H9 (cell line): Measurements from ENCODE around the gene PODXL2. TPM values are rescaled to one million over a fixed set of nuclear protein-coding genes. Genes with fewer than 3 reads are reported as not detected.
A peak's percentile ranks its signal among the peaks of the same experiment; 100 is the strongest.

Experiments
- DNase-seq: peaks from one replicate; pipeline ENCODE4 v3.0.0-alpha.2; 2017
- H2AFZ ChIP-seq: one replicate; pipeline ENCODE4 v1.6.1; 2013; ENCODE audit warnings: mild to moderate bottlenecking, low read length, control low read depth, moderate library complexity
- H2AK5ac ChIP-seq: 2 replicates; pipeline ENCODE4 v1.6.1; 2013; ENCODE audit warnings: low read length, control low read depth, mixed read lengths; ENCODE audit not compliant: insufficient read length
- H2BK120ac ChIP-seq: one replicate; pipeline ENCODE4 v1.6.1; 2013; ENCODE audit warnings: low read depth, mild to moderate bottlenecking, low read length, control low read depth, inconsistent platforms; ENCODE audit not compliant: poor library complexity, severe bottlenecking
- H2BK12ac ChIP-seq: 2 replicates; pipeline ENCODE4 v1.6.1; 2013; ENCODE audit warnings: low read length, control low read depth, mixed read lengths, low read depth; ENCODE audit not compliant: insufficient read length
- H2BK15ac ChIP-seq: 2 replicates; pipeline ENCODE4 v1.6.1; 2013; ENCODE audit warnings: low read depth, low read length, control low read depth
- H2BK20ac ChIP-seq: one replicate; pipeline ENCODE4 v1.6.1; 2013; ENCODE audit warnings: low read depth, mild to moderate bottlenecking, low read length, control low read depth, inconsistent platforms; ENCODE audit not compliant: poor library complexity, severe bottlenecking
- H2BK5ac ChIP-seq: 2 replicates; pipeline ENCODE4 v1.6.1; 2013; ENCODE audit warnings: low read length, control low read depth, mixed read lengths; ENCODE audit not compliant: insufficient read length
- H3K14ac ChIP-seq: 2 replicates; pipeline ENCODE4 v1.6.1; 2013; ENCODE audit warnings: low read length, control low read depth; ENCODE audit not compliant: insufficient read depth
- H3K18ac ChIP-seq: 2 replicates; pipeline ENCODE4 v1.6.1; 2013; ENCODE audit warnings: low read depth, mild to moderate bottlenecking, mixed read lengths, low read length, control low read depth; ENCODE audit not compliant: insufficient read length
- H3K23ac ChIP-seq: 2 replicates; pipeline ENCODE4 v1.6.1; 2013; ENCODE audit warnings: low read length, control low read depth, mixed read lengths, low read depth; ENCODE audit not compliant: insufficient read length
- H3K23me2 ChIP-seq: 2 replicates; pipeline ENCODE4 v1.6.1; 2013; ENCODE audit warnings: low read depth, mild to moderate bottlenecking, mixed read lengths, low read length, control low read depth; ENCODE audit not compliant: insufficient read length, poor library complexity, severe bottlenecking
- H3K27ac ChIP-seq: 2 replicates; pipeline ENCODE4 v1.5.1; 2013; ENCODE audit warnings: low read length, control low read depth, mixed read lengths, low read depth; ENCODE audit not compliant: insufficient read length
- H3K27me3 ChIP-seq: 2 replicates; pipeline ENCODE4 v1.6.1; 2013; ENCODE audit warnings: low read length, control low read depth, inconsistent platforms; ENCODE audit not compliant: insufficient read depth
- H3K4ac ChIP-seq: 2 replicates; pipeline ENCODE4 v1.6.1; 2013; ENCODE audit warnings: low read depth, mild to moderate bottlenecking, control low read depth, inconsistent platforms, low read length, moderate library complexity
- H3K4me1 ChIP-seq: 2 replicates; pipeline ENCODE4 v1.6.1; 2013; ENCODE audit warnings: low read length, control low read depth, inconsistent platforms; ENCODE audit not compliant: insufficient read depth
- H3K4me2 ChIP-seq: 2 replicates; pipeline ENCODE4 v1.6.1; 2013; ENCODE audit warnings: low read length, control low read depth, mixed read lengths; ENCODE audit not compliant: insufficient read length, insufficient read depth
- H3K56ac ChIP-seq: 2 replicates; pipeline ENCODE4 v1.6.1; 2013; ENCODE audit warnings: low read depth, mild to moderate bottlenecking, mixed read lengths, low read length, control low read depth; ENCODE audit not compliant: insufficient read length
- H3K79me1 ChIP-seq: 2 replicates; pipeline ENCODE4 v1.6.1; 2013; ENCODE audit warnings: low read depth, mild to moderate bottlenecking, moderate library complexity, low read length, control low read depth, inconsistent platforms; ENCODE audit not compliant: insufficient read depth, poor library complexity, severe bottlenecking
- H3K79me2 ChIP-seq: 2 replicates; pipeline ENCODE4 v1.6.1; 2013; ENCODE audit warnings: low read length, control low read depth, inconsistent platforms; ENCODE audit not compliant: insufficient read depth
- H3K9ac ChIP-seq: 2 replicates; pipeline ENCODE4 v1.6.1; 2013; ENCODE audit warnings: low read length, control low read depth, mixed read lengths; ENCODE audit not compliant: insufficient read length; ENCODE audit errors: extremely low read depth
- H3K9me3 ChIP-seq: one replicate; pipeline ENCODE4 v1.6.1; 2013; ENCODE audit warnings: low read depth, low read length, inconsistent platforms; ENCODE audit not compliant: control insufficient read depth
- H3T11ph ChIP-seq: one replicate; pipeline ENCODE4 v1.6.1; 2013; ENCODE audit warnings: mild to moderate bottlenecking, low read length, control low read depth, inconsistent platforms
- H4K20me1 ChIP-seq: one replicate; pipeline ENCODE4 v1.6.1; 2013; ENCODE audit not compliant: control insufficient read depth, insufficient read length, insufficient read depth
- H4K5ac ChIP-seq: 2 replicates; pipeline ENCODE4 v1.6.1; 2013; ENCODE audit warnings: low read depth, mild to moderate bottlenecking, mixed read lengths, low read length, control low read depth; ENCODE audit not compliant: insufficient read length
- H4K8ac ChIP-seq: replicated peaks from 2 replicates; pipeline ENCODE4 v1.6.1; 2013; ENCODE audit warnings: low read length, control low read depth, mixed read lengths, low read depth; ENCODE audit not compliant: insufficient read length
- H4K91ac ChIP-seq: 2 replicates; pipeline ENCODE4 v1.6.1; 2013; ENCODE audit warnings: low read depth, mild to moderate bottlenecking, moderate library complexity, mixed read lengths, low read length, control low read depth; ENCODE audit not compliant: insufficient read length
- H3K27ac Mint-ChIP-seq, 3 experiments: 2 replicates in 2 of 3; 3 replicates in 1 of 3; pipeline ENCODE4 v1.8.0; 2020 to 2021; ENCODE audit warnings: mixed read lengths in 3 of 3, mild to moderate bottlenecking in 1 of 3, moderate library complexity in 1 of 3
- H3K27me3 Mint-ChIP-seq: 2 replicates; pipeline ENCODE4 v1.8.0; 2021; ENCODE audit warnings: low read depth, mild to moderate bottlenecking, moderate library complexity, mixed read lengths
- H3K36me3 Mint-ChIP-seq, 3 experiments: 2 replicates in 2 of 3; 3 replicates in 1 of 3; pipeline ENCODE4 v1.8.0; 2020 to 2021; ENCODE audit warnings: low read depth in 3 of 3, mixed read lengths in 3 of 3; ENCODE audit not compliant: insufficient read depth in 1 of 3
- H3K4me1 Mint-ChIP-seq, 2 experiments: 2 replicates each; pipeline ENCODE4 v1.8.0; 2020; ENCODE audit warnings: mixed read lengths in 2 of 2
- H3K4me3 Mint-ChIP-seq, 2 experiments: 2 replicates in 1 of 2; 3 replicates in 1 of 2; pipeline ENCODE4 v1.8.0; 2020 to 2021; ENCODE audit warnings: mild to moderate bottlenecking in 2 of 2, mixed read lengths in 2 of 2, moderate library complexity in 1 of 2
- H3K9me3 Mint-ChIP-seq, 2 experiments: 2 replicates in 1 of 2; 3 replicates in 1 of 2; pipeline ENCODE4 v1.8.0; 2020; ENCODE audit warnings: mild to moderate bottlenecking in 2 of 2, mixed read lengths in 2 of 2, moderate library complexity in 1 of 2
- CTCF ChIP-seq: fragments of 200-600 bp; sonication (generic); conservative IDR thresholded peaks from 3 replicates; pipeline ENCODE4 v1.8.0; 2021; ENCODE audit warnings: antibody characterized with exemption, mild to moderate bottlenecking
- whole genome bisulfite sequencing: extraction: QIAGEN DNeasy Blood & Tissue Kit; methylation state at CpG from one replicate; pipeline ENCODE4 v1.1.7; 2013; ENCODE audit warnings: missing lambda C conversion rate, low lambda C conversion rate, mixed read lengths; ENCODE audit not compliant: insufficient read length; ENCODE audit errors: extremely low coverage; 5-methylcytosine and 5-hydroxymethylcytosine counted together
- total RNA-seq: library from RNA; stranded (reverse); gene quantifications from 2 replicates; pipeline ENCODE4 v1.2.1, GENCODE V29; 2021

PODXL2 gene
- total RNA-seq, 1 experiment from 2014 or later = 24.6 TPM

- H2BK20ac ChIP-seq = no peak overlapping the region
- Mint-ChIP-seq H3K36me3 (0 out of 7 replicates have a peak, but pooled peaks cover 0 to 6% (median 2%) of the 10 kb centered on the region in 3 experiments), H3K4me1 (peaks cover 20 to 26% of the 10 kb centered on the region in 2 experiments), H3K27ac (peak overlapping the region in 1 of 3 experiments; percentile 44; a peak in 1 of 7 replicates), H3K9me3 (peaks cover 3 to 10% of the 10 kb centered on the region in 2 experiments), H3K4me3 (no peak overlapping the region), H3K27me3 (peaks cover 9% of the 10 kb centered on the region)
- no peak overlapping the region for H2BK120ac ChIP-seq
- H3T11ph ChIP-seq = no peak overlapping the region
- no peak overlapping the region for H4K91ac ChIP-seq
- no peaks in the 10 kb centered on the region for H3K79me1 ChIP-seq
- no peak overlapping the region for H3K23ac ChIP-seq
- no peak overlapping the region for H3K4ac ChIP-seq
- no peak overlapping the region for H2AFZ ChIP-seq
- no peak overlapping the region for H4K8ac ChIP-seq
- no peak overlapping the region for H3K18ac ChIP-seq
- H3K9ac ChIP-seq = no peak overlapping the region
- H3K14ac ChIP-seq = no peak overlapping the region; the same call in 1 of the 2 replicates
- no peaks in the 10 kb centered on the region for H3K9me3 ChIP-seq
- no peak overlapping the region for H2BK5ac ChIP-seq
- peak; percentile 19 for DNase-seq
- H3K23me2 ChIP-seq = no peaks in the 10 kb centered on the region
- no peak overlapping the region for H2BK12ac ChIP-seq
- H3K4me1 ChIP-seq = no peaks in the 10 kb centered on the region
- H3K27me3 ChIP-seq = no peaks in the 10 kb centered on the region
- no peak overlapping the region for H3K27ac ChIP-seq
- H3K4me2 ChIP-seq = no peak overlapping the region
- no peak overlapping the region for H2BK15ac ChIP-seq
- no peak for TF ChIP-seq CTCF
- no peaks in the 10 kb centered on the region for H3K79me2 ChIP-seq
- no peak overlapping the region for H3K56ac ChIP-seq
- no CpG with 5 or more reads among the region's 13 CpGs for WGBS
- no peaks in the 10 kb centered on the region for H4K20me1 ChIP-seq
- no peak overlapping the region for H4K5ac ChIP-seq
- H2AK5ac ChIP-seq = no peak overlapping the region
Observed at GRCh38 chr3:127707851-127708411, 78.9 kb downstream of the PODXL2 start.
